Testis (tissue), 2 donors: ENCODE results near the gene OPHN1.

ENCODE experiments used
- POLR2A ChIP-seq: fragments of 450-650 bp; IDR thresholded peaks from one replicate; pipeline ENCODE4 v1.6.1; 2017; ENCODE audit warnings: antibody characterized with exemption, mild to moderate bottlenecking, moderate library complexity
- TF ChIP-seq, protein P1 (sequence below), 3 experiments: fragments of 450-650 bp in 2 of 3; fragments of 200-600 bp in 1 of 3; sonication (generic) in 1 of 3; IDR thresholded peaks; one replicate each; pipeline ENCODE4 v1.5.1; 2016 to 2019; ENCODE audit warnings: antibody characterized with exemption in 3 of 3, mild to moderate bottlenecking in 2 of 3, moderate library complexity in 1 of 3

DNA sequence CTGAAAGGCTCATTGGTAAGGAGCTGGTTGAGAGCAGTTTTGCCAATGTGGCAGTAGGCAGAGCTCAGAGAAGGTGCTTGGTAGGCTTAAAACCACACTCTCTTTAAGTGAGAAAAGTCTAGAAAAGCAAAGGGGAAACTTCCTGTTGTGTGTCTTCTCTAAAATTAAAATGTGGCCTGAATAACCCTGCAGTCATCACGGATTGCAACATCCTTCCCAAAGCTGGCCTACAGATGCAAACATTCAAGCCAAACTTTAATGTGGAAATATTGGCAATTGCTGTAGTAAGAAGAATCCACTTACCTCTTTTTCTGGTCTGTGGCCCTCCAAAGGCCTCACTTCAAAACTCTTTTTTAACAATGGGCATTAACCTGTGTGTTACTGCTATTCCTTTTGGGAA, 348.5 kb downstream of the OPHN1 start:
- TF ChIP-seq, protein P1, sequence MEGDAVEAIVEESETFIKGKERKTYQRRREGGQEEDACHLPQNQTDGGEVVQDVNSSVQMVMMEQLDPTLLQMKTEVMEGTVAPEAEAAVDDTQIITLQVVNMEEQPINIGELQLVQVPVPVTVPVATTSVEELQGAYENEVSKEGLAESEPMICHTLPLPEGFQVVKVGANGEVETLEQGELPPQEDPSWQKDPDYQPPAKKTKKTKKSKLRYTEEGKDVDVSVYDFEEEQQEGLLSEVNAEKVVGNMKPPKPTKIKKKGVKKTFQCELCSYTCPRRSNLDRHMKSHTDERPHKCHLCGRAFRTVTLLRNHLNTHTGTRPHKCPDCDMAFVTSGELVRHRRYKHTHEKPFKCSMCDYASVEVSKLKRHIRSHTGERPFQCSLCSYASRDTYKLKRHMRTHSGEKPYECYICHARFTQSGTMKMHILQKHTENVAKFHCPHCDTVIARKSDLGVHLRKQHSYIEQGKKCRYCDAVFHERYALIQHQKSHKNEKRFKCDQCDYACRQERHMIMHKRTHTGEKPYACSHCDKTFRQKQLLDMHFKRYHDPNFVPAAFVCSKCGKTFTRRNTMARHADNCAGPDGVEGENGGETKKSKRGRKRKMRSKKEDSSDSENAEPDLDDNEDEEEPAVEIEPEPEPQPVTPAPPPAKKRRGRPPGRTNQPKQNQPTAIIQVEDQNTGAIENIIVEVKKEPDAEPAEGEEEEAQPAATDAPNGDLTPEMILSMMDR (IDR thresholded peaks at IDR 0.05), result no peak
- no peak for TF ChIP-seq POLR2A
